ENCODE results near the gene USP19.
A peak's percentile ranks its signal among the peaks of the same experiment; 100 is the strongest.

The USP19 gene

DNA sequence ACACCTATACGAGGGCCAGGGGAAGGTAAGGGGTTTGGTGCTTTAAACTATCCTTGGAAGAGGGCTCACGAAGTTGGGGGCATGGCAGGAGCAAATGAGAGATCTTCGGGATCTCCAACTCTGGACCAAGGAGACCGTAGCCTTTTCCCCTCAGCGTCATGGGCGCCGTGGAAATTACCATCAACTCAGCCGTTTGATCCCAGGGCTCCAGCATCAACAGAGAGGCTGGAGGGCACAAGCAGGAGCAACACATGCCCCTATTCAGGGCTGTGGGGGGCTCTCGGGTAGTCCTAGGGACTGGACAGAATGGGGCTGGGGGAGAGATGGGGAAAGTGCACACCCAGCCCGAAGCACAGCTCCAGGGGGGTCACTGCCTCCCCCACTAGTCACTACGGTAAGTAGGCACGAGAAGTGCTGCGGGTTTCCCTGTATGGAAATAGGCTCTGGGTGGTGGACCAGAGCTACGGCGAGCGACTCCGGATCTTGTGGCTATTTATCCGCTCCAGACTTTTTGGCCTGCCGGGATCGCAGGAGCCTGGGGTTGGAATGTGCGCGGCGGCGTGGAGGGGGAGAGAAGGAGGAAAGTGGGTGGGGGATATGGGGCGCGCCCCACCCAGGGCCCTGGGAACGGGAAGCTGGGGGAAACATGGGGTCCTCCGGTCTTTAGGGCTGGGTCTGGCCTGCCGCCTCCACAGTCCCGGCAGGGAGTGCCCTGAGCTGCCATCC, 12.8 kb upstream of the USP19 start:
- Histone ChIP-seq H3K4me1 (peaks cover 15% of the 10 kb centered on the region), H3K27ac (peak overlapping the region; percentile 90), H3K4me3 (ENCODE audit: low read depth, low read length) (peak overlapping the region; percentile 73), H3K9ac (peak overlapping the region; percentile 5), H3K9me3 (ENCODE audit: control insufficient read depth, low read length) (no peaks in the 10 kb centered on the region), H2AFZ (peak overlapping the region; percentile 96), H3K27me3 (ENCODE audit: control insufficient read depth, insufficient read depth, low read length) (no peaks in the 10 kb centered on the region), H3K36me3 (ENCODE audit: control insufficient read depth, insufficient read depth, low read length) (no peaks in the 10 kb centered on the region), H3K4me2 (ENCODE audit: low read length) (peak overlapping the region; percentile 92), H3K79me2 (peaks cover 28% of the 10 kb centered on the region)
- TF ChIP-seq, protein P1, sequence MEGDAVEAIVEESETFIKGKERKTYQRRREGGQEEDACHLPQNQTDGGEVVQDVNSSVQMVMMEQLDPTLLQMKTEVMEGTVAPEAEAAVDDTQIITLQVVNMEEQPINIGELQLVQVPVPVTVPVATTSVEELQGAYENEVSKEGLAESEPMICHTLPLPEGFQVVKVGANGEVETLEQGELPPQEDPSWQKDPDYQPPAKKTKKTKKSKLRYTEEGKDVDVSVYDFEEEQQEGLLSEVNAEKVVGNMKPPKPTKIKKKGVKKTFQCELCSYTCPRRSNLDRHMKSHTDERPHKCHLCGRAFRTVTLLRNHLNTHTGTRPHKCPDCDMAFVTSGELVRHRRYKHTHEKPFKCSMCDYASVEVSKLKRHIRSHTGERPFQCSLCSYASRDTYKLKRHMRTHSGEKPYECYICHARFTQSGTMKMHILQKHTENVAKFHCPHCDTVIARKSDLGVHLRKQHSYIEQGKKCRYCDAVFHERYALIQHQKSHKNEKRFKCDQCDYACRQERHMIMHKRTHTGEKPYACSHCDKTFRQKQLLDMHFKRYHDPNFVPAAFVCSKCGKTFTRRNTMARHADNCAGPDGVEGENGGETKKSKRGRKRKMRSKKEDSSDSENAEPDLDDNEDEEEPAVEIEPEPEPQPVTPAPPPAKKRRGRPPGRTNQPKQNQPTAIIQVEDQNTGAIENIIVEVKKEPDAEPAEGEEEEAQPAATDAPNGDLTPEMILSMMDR (IDR thresholded peaks at IDR 0.05) = no peak

DNA sequence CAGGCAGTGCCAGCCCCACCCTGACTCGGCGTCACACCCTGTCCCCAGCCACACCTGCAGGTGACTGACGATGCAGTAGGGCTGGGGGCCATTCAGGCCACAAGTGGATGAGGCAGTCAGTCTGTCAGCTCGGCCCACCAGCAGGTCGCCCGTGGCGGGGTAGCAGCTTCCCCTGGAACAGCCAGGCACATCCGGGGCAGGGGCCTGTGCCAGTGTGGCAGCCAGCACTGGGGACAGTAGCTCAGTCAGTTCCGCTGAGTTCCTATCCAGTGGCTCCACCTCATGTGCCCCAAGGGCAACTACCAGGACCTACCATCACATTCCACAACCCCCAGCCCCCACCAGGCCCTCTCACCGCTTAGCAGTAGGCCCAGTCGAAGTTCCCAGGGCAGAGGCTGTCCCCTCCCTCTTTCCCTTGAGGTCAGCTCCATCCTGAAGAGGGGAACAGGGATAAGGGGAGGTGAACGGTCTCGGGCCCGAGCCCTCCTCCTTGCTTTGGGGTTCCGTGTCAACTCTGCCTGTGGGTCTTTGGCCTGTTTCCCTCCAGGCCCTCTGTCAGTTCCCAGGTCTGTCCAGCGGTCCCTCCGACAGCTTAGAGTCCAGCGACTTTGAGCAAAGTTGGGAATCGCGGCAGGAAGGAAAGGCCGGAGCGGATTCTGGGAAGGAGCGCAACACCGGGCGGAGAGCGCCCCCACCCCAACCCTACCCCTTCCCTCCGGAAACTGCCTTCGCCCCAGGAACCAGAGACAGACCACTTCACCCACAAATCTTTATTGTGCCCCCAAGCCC, 12.0 kb upstream of the USP19 start, which contains the start of gene LAMB2:
Gene LAMB2 (minus strand): TSS at position 614 of the 789 bp plus-strand sequence. CDS start 183 bp downstream, at position 431.
- Histone ChIP-seq H3K9me3 (ENCODE audit: control insufficient read depth, low read length) (no peaks in the 10 kb centered on the region), H3K4me1 (peaks cover 15% of the 10 kb centered on the region), H3K36me3 (ENCODE audit: control insufficient read depth, insufficient read depth, low read length) (no peaks in the 10 kb centered on the region)

DNA sequence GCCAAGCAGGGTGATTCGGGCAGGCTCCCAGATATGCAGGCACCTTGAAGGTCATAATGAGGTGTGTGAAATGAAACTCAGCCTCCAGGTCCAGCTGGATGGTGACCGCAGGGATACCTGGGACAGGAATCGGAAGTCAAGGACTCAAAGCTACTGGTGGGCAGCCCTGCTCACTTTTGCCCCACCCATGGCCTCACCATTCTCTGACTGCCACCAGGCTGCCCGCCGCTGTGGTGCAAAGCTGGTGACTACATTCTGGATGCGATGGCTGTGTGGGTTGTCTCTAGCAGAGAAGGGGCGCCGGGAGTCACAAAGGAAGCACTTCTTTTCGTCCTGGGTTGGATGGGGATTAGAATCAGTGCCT, 11.4 kb upstream of the USP19 start:
- H3K9me3 ChIP-seq (ENCODE audit: control insufficient read depth, low read length) = no peaks in the 10 kb centered on the region
- no peaks in the 10 kb centered on the region for H3K36me3 ChIP-seq (ENCODE audit: control insufficient read depth, insufficient read depth, low read length)
- peak overlapping the region; percentile 92 for H3K4me2 ChIP-seq (ENCODE audit: low read length)
- H2AFZ ChIP-seq = peak overlapping the region; percentile 96
- H3K4me1 ChIP-seq = peaks cover 15% of the 10 kb centered on the region
- H3K9ac ChIP-seq = peak overlapping the region; percentile 5
- TF ChIP-seq, protein P1 (IDR thresholded peaks at IDR 0.05) = no peak
- peak overlapping the region; percentile 73 for H3K4me3 ChIP-seq (ENCODE audit: low read depth, low read length)
- H3K79me2 ChIP-seq = peaks cover 30% of the 10 kb centered on the region
- peak overlapping the region; percentile 90 for H3K27ac ChIP-seq
- H3K27me3 ChIP-seq (ENCODE audit: control insufficient read depth, insufficient read depth, low read length) = no peaks in the 10 kb centered on the region

More for the DNA sequence above, 12.0 kb upstream of the USP19 start, which contains the start of gene LAMB2:
- H3K79me2 ChIP-seq = peaks cover 30% of the 10 kb centered on the region
- peak within 1 kb of the TSS; percentile 90 for H3K27ac ChIP-seq
- H3K9ac ChIP-seq = peak within 1 kb of the TSS; percentile 5
- H2AFZ ChIP-seq = peak within 1 kb of the TSS; percentile 96
- H3K4me3 ChIP-seq (ENCODE audit: low read depth, low read length) = peak within 1 kb of the TSS; percentile 73
- H3K27me3 ChIP-seq (ENCODE audit: control insufficient read depth, insufficient read depth, low read length) = no peaks in the 10 kb centered on the region
- TF ChIP-seq, protein P1 (IDR thresholded peaks at IDR 0.05) = no peak
- H3K4me2 ChIP-seq (ENCODE audit: low read length) = peak within 1 kb of the TSS; percentile 92

DNA sequence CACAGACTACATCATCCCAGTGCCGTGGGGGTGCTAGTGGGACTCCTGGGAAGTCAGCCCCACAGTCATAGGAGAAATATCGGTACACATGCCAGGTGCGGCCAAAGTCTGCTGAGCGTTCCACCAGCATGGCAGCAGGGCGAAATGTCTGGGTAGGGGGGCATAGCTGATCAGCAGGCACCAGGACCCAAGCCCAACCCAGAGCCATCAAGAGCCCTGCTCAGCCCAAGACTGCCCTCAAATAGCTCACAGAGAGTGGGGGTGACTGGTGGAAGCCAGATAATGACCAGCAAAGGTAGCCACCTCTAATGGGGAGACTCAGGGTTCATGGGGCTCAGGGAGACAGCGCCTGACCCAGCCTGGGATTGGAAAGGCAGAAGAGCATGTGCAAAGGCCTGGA, 11.0 kb upstream of the USP19 start:
- peak overlapping the region; percentile 73 for H3K4me3 ChIP-seq (ENCODE audit: low read depth, low read length)
- H3K36me3 ChIP-seq (ENCODE audit: control insufficient read depth, insufficient read depth, low read length) = no peaks in the 10 kb centered on the region

More for the DNA sequence above, 11.0 kb upstream of the USP19 start:
- no peak overlapping the region for H3K9ac ChIP-seq
- no peaks in the 10 kb centered on the region for H3K27me3 ChIP-seq (ENCODE audit: control insufficient read depth, insufficient read depth, low read length)
- H3K4me1 ChIP-seq = peaks cover 15% of the 10 kb centered on the region
- H3K27ac ChIP-seq = peak overlapping the region; percentile 90
- TF ChIP-seq, protein P1 (IDR thresholded peaks at IDR 0.05) = no peak
- H3K79me2 ChIP-seq = peaks cover 30% of the 10 kb centered on the region
- H3K4me2 ChIP-seq (ENCODE audit: low read length) = peak overlapping the region; percentile 92
- H3K9me3 ChIP-seq (ENCODE audit: control insufficient read depth, low read length) = no peaks in the 10 kb centered on the region
- no peak overlapping the region for H2AFZ ChIP-seq

Data from parathyroid adenoma (tissue), 2 donors.